Endometrial microvascular endothelial cells (primary cell): Measurements from ENCODE around the gene KLHL3. TPM values are rescaled to one million over a fixed set of nuclear protein-coding genes. Genes with fewer than 3 reads are reported as not detected.

Source experiments
- in situ Hi-C: cut with HindIII; loops from 2 replicates; pipeline ENCODE4 v1.10.0; 2017; ENCODE audit warnings: low sequenced_read_pairs, low pct_unique_long_range_greater_than_20kb; ENCODE audit errors: inconsistent ontology term
- total RNA-seq: library from RNA; depleted of rRNA; stranded (reverse); fragments of >200 nt; gene quantifications from one replicate; pipeline ENCODE4 v1.2.3, GENCODE V29; 2015; ENCODE audit errors: inconsistent ontology term

KLHL3 gene
- total RNA-seq, 1 donor from 2014 or later, result 1.6 TPM

- in situ Hi-C loops, result no loop called here
Observed at GRCh38 chr5:137573376-137573775, 162.5 kb downstream of the KLHL3 start.

GRCh38 chr5:137572042-137572695 is 163.7 kb downstream of the KLHL3 start:
- in situ Hi-C loops, result no loop called here

- in situ Hi-C loops, result no loop called here
Observed at GRCh38 chr5:137570070-137570469, 165.8 kb downstream of the KLHL3 start.

Other genes with a start within 250 kb of the KLHL3 start
- gene SPOCK1, start 236.8 kb downstream of the KLHL3 start, total RNA-seq, result 8.7 TPM
- gene HNRNPA0, start 18.3 kb upstream of the KLHL3 start, total RNA-seq, result 6.4 TPM
- gene MYOT, start 131.8 kb upstream of the KLHL3 start, total RNA-seq, result not detected
- not detected for gene PKD2L2, start 153.4 kb upstream of the KLHL3 start, total RNA-seq